Right lung (tissue), 5 donors: ENCODE results near the gene NEUROG1. TPM values are rescaled to one million over a fixed set of nuclear protein-coding genes. Genes with fewer than 3 reads are reported as not detected.

Experiments used
- DNase-seq, 2 donors: peaks; one replicate each; pipeline ENCODE4 v3.0.0-alpha.2; 2013
- polyA plus RNA-seq, 5 donors: library from polyadenylated mRNA; unstranded; fragments of 120-200 nt; gene quantifications; one replicate each; pipeline versions ENCODE4 v1.2.1 to v1.2.3, GENCODE V29; 2013; ENCODE audit warnings: inconsistent platforms in 1 of 5, low replicate concordance in 1 of 5; ENCODE audit not compliant: insufficient read length in 5 of 5, insufficient read depth in 1 of 5

Gene NEUROG1
- polyA plus RNA-seq, 5 donors, result not detected

- DNase-seq, result no peak
Observed at GRCh38 chr5:135493406-135494180, 42.2 kb downstream of the NEUROG1 start.

GRCh38 chr5:135492319-135492626 is 43.5 kb downstream of the NEUROG1 start:
- DNase-seq, result no peak

- DNase-seq, result no peak
Observed at GRCh38 chr5:135491552-135492318, 44.0 kb downstream of the NEUROG1 start.

- DNase-seq, result no peak
Observed at GRCh38 chr5:135491038-135491551, 44.7 kb downstream of the NEUROG1 start.

GRCh38 chr5:135490245-135491037 is 45.3 kb downstream of the NEUROG1 start:
- no peak for DNase-seq

GRCh38 chr5:135489466-135490244 is 46.1 kb downstream of the NEUROG1 start:
- DNase-seq, result no peak

- peak; percentile 60 to 68 for DNase-seq
Observed at GRCh38 chr5:135488727-135489465, 46.9 kb downstream of the NEUROG1 start.

- DNase-seq, result no peak
Observed at GRCh38 chr5:135487839-135488514, 47.8 kb downstream of the NEUROG1 start.

- no peak for DNase-seq
Observed at GRCh38 chr5:135487037-135487395, 48.7 kb downstream of the NEUROG1 start.

- no peak for DNase-seq
Observed at GRCh38 chr5:135486131-135487036, 49.4 kb downstream of the NEUROG1 start.

GRCh38 chr5:135484674-135485086 is 51.1 kb downstream of the NEUROG1 start:
- DNase-seq, result no peak

Other genes starting within 250 kb of the NEUROG1 start
- 100 to 1,000 TPM; 224 to 255 (median 240) TPM for gene MACROH2A1, start 136.7 kb downstream of the NEUROG1 start, polyA plus RNA-seq
- under 1 TPM; 0.08 to 0.19 (median 0.18) TPM for gene DCANP1, start 88.6 kb downstream of the NEUROG1 start, polyA plus RNA-seq
- gene TIFAB, start 83.6 kb downstream of the NEUROG1 start, polyA plus RNA-seq, result under 1 TPM; 0.19 to 0.45 (median 0.32) TPM
- gene CXCL14, start 43.0 kb upstream of the NEUROG1 start, polyA plus RNA-seq, result 10 to 100 TPM; 37.9 to 76.3 (median 55.7) TPM